Stimulated activated CD4-positive, alpha-beta T cell treated with anti-CD3 and anti-CD28 coated beads, TNF-alpha, amount 100 ng/mL, for 48 hours (primary cell): ENCODE measurements around the gene TSEN34.
"Not testable (repeated sequence)": the region's sequence is repeated elsewhere in the genome, so short reads cannot be mapped to it uniquely, and the experiment has no call there.

Experiments used
- DNase-seq, 3 donors: peaks; one replicate each; pipeline ENCODE4 v3.0.0-alpha.2; 2020; ENCODE audit warnings: low read depth in 3 of 3

Gene TSEN34

GRCh38 chr19:54188215-54188871, 2.8 kb upstream of the TSEN34 start:
- peak in 1 of 3 donors; percentile 52 for DNase-seq

- no peak for DNase-seq
Measured at GRCh38 chr19:54189145-54189734, 1.9 kb upstream of the TSEN34 start, which contains the start of gene MBOAT7. MBOAT7 (minus strand) TSS chr19:54189580; CDS start chr19:54188508, 1,072 bp downstream.

GRCh38 chr19:54189735-54190502, 1.2 kb upstream of the TSEN34 start:
- peak; percentile 100 for DNase-seq

GRCh38 chr19:54190503-54191010, 551 bp upstream of the TSEN34 start:
- peak; percentile 99 to 100 (median 100) for DNase-seq

- no peak for DNase-seq
Measured at GRCh38 chr19:54191811-54192453, 824 bp downstream of the TSEN34 start.

- no peak for DNase-seq
Measured at GRCh38 chr19:54193011-54193410, 1.9 kb downstream of the TSEN34 start.

- not testable (repeated sequence) for DNase-seq
Measured at GRCh38 chr19:54194463-54194862, 3.4 kb downstream of the TSEN34 start.

GRCh38 chr19:54196536-54196935, 5.4 kb downstream of the TSEN34 start:
- no peak for DNase-seq

GRCh38 chr19:54197121-54197520, 6.0 kb downstream of the TSEN34 start:
- DNase-seq, result no peak

- no peak for DNase-seq
Measured at GRCh38 chr19:54199401-54199800, 8.3 kb downstream of the TSEN34 start.

- DNase-seq, result no peak
Measured at GRCh38 chr19:54201172-54201701, 10.1 kb downstream of the TSEN34 start.

- no peak for DNase-seq
Measured at GRCh38 chr19:54201980-54202379, 10.9 kb downstream of the TSEN34 start.

- DNase-seq, result no peak
Measured at GRCh38 chr19:54203151-54203611, 12.1 kb downstream of the TSEN34 start.

- DNase-seq, result no peak
Measured at GRCh38 chr19:54204767-54205468, 13.8 kb downstream of the TSEN34 start.

- DNase-seq, result no peak
Measured at GRCh38 chr19:54206030-54206830, 15.1 kb downstream of the TSEN34 start.

- no peak for DNase-seq
Measured at GRCh38 chr19:54206831-54207177, 15.7 kb downstream of the TSEN34 start.

GRCh38 chr19:54207193-54207592, 16.1 kb downstream of the TSEN34 start:
- DNase-seq, result not testable (repeated sequence)

GRCh38 chr19:54207676-54207982, 16.5 kb downstream of the TSEN34 start:
- DNase-seq, result no peak

GRCh38 chr19:54207983-54208783, 17.1 kb downstream of the TSEN34 start:
- peak in 2 of 3 donors; percentile 55 for DNase-seq

GRCh38 chr19:54208784-54209057, 17.6 kb downstream of the TSEN34 start:
- DNase-seq, result no peak
